GM21528 (cell line): ENCODE data around the gene P2RY8.
"Not testable (repeated sequence)": the region's sequence is repeated elsewhere in the genome, so short reads cannot be mapped to it uniquely, and the experiment has no call there.

Source experiments
- ATAC-seq: cut with Tn5 transposase; IDR thresholded peaks from one replicate; pipeline ENCODE4 v1.9.1; 2021; ENCODE audit warnings: mild to moderate bottlenecking, moderate library complexity; ENCODE audit not compliant: unreplicated experiment, low FRiP score

The P2RY8 gene

GRCh38 chrX:1522905-1523304 is 14.1 kb downstream of the P2RY8 start:
- ATAC-seq, result not testable (repeated sequence)

- ATAC-seq, result peak; percentile 89
Observed at GRCh38 chrX:1521459-1521956, 15.5 kb downstream of the P2RY8 start.

GRCh38 chrX:1520350-1520749 is 16.6 kb downstream of the P2RY8 start:
- no peak for ATAC-seq

GRCh38 chrX:1519022-1519497 is 17.9 kb downstream of the P2RY8 start:
- ATAC-seq, result no peak

- ATAC-seq, result no peak
Observed at GRCh38 chrX:1518512-1518911, 18.5 kb downstream of the P2RY8 start.

- ATAC-seq, result no peak
Observed at GRCh38 chrX:1516596-1517104, 20.3 kb downstream of the P2RY8 start.

GRCh38 chrX:1511829-1512228 is 25.2 kb downstream of the P2RY8 start:
- ATAC-seq, result no peak

- no peak for ATAC-seq
Observed at GRCh38 chrX:1511150-1511549, 25.8 kb downstream of the P2RY8 start.

GRCh38 chrX:1507511-1508463 is 29.2 kb downstream of the P2RY8 start:
- peak; percentile 62 for ATAC-seq

GRCh38 chrX:1506916-1507315 is 30.1 kb downstream of the P2RY8 start:
- no peak for ATAC-seq

GRCh38 chrX:1502853-1503252 is 34.1 kb downstream of the P2RY8 start:
- ATAC-seq, result no peak

- peak; percentile 44 for ATAC-seq
Observed at GRCh38 chrX:1502241-1502640, 34.7 kb downstream of the P2RY8 start.

- peak; percentile 61 for ATAC-seq
Observed at GRCh38 chrX:1500701-1501624, 36.0 kb downstream of the P2RY8 start.

- no peak for ATAC-seq
Observed at GRCh38 chrX:1496076-1496475, 40.9 kb downstream of the P2RY8 start.

GRCh38 chrX:1493877-1494510 is 43.0 kb downstream of the P2RY8 start:
- peak; percentile 56 for ATAC-seq

GRCh38 chrX:1493412-1493811 is 43.6 kb downstream of the P2RY8 start:
- no peak for ATAC-seq

- no peak for ATAC-seq
Observed at GRCh38 chrX:1492421-1493012, 44.5 kb downstream of the P2RY8 start.

GRCh38 chrX:1491851-1492349 is 45.1 kb downstream of the P2RY8 start:
- peak; percentile 72 for ATAC-seq

- ATAC-seq, result not testable (repeated sequence)
Observed at GRCh38 chrX:1491248-1491647, 45.7 kb downstream of the P2RY8 start.
